Stimulated activated CD8-positive, alpha-beta memory T cell treated with anti-CD3 and anti-CD28 coated beads, Interleukin-12 subunit alpha, Interleukin-12 subunit beta, amount 100 ng/mL, for 4 hours (primary cell): Measurements from ENCODE around the gene RIMS1.
"Not testable (repeated sequence)": the region's sequence is repeated elsewhere in the genome, so short reads cannot be mapped to it uniquely, and the experiment has no call there.

Source experiments
- DNase-seq: peaks from one replicate; pipeline ENCODE4 v3.0.0-alpha.2; 2020; ENCODE audit warnings: low read depth

The RIMS1 gene

DNA sequence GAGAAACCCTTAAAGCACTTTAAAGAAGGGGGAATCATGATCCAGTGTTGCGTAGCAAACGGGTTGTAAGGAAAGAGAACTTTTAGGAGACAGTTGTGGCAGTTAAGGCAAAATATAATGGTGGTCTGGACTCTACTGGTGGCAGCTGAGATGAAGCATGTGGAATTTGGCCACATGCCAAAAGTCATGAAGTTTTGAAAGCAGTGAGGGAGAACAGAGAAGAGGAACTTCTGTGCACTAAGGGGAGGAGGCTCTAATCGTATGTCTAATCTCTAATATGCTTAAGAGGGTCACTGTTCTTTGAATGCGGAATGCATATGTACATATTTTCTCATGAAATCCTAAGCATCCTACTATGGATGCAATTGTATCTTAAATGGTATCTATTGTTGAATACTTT is 91.5 kb downstream of the RIMS1 start:
- DNase-seq: no peak

DNA sequence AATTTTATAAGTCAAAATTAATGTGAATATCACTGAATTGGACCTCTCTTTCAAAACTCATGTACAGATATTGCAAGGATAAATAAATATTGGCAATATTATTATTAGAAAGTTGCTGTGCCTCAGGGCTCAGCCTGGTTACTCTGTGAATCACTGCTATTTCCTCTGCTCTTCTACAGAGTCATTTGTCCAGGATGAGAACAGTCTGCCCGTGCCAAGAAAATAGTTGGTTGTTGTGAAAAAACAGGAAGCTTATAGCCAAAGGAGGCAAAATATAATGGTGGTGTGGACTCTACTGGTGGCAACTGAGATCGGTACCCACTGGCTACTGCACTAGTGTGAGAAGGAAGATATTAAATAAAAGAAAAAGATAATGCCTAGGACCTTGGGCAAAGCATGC is 93.6 kb downstream of the RIMS1 start:
- no peak for DNase-seq

DNA sequence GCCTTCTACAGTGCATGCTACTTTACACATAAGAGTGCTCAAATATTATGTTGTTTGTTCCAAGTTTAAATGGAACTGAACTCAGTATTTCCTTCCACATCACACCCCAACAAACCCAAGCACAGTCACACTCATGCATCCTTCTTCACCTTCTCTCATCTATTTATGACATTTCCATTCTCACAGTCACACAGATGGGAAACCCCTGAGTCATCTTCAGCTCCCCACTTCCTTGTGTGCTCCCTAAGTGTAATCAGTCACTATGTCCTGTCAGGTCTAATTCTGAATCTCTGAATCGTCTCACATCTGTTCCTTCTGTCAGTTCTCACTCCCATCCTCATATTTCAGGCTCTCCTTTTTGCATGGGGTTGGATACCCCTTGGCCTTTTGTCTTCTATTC is 96.0 kb downstream of the RIMS1 start:
- no peak for DNase-seq

DNA sequence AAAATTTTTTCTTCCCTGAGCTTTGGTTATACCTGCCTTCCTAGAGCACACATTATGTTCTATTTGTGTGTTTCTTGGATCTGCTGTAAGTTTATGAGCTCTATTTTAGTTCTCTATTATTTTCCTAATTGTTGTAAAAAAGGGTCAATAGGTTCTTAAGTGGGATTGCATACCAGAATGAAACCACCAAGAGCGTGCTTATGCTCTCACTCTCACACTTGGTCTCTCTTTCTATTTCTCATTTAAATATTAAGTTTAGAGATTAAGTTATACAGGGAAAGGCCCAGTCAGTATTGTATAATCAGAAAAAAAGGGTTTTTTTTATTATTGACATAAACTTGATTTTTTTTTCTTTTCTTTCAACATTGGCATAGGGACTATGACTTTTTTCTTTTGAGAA is 96.8 kb downstream of the RIMS1 start:
- DNase-seq: no peak

DNA sequence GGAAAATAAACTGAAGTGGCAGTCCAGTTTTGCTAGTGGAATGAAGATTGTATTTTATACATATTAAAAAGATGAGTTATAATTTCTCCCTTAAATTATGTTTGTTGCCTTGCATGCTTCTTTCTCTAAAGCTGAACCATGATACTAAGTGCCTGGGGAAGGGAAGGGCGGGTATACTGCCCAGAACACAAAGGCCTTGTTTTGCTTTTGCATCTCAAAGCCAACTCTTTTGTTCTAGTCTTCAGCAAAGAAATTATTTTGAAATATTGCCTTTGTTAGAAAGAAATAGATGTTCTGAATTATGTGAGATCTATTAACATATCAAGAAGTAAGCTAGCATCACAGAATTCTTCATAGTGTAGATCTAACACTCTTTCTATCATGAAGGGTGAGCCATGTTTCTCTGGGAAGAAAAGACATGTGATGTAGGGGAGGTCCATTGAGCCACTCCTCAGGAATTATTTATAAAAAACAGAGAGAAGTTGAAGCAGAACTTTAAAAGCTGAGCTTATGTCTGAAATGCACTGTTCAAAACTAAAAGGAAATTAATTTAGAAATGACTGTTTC is 108.4 kb downstream of the RIMS1 start:
- DNase-seq: no peak

DNA sequence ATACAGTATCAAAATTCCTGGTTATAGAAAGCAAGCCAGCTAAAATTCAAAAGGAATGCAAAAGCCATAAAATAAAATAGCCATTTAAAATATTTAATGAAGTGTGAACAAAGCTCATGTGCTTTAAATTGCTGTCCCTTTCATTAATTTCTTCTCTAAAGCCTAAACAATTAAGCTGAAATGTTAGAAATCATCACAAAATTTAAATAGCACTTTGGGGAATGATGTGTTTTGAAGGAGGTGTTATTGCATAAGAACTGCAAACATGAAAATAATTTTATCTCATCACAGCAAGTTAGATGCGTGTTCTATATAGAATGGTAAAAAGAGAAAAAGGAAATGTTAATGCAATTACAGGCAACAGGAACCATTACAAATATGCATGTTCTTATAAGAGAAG is 111.0 kb downstream of the RIMS1 start:
- DNase-seq: no peak

DNA sequence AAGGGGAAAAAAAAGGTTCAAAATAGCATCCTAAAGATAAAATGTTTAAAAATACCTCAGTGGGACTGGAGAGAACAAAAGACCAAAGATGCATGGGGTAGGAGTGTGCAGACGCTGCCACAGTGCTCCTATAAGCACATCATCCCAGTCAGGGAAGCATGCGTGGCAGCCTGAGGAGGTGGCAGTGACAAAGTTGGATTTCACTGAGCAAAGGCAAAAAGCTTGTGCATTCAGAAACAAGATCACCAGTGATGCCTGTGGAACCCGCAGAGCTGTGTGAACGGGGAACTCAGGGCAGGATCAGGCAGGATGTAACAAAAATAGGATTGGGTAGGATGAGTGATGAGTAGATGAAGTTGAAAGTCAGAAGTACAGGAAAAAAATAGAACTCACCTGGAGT is 116.1 kb downstream of the RIMS1 start:
- DNase-seq: no peak

DNA sequence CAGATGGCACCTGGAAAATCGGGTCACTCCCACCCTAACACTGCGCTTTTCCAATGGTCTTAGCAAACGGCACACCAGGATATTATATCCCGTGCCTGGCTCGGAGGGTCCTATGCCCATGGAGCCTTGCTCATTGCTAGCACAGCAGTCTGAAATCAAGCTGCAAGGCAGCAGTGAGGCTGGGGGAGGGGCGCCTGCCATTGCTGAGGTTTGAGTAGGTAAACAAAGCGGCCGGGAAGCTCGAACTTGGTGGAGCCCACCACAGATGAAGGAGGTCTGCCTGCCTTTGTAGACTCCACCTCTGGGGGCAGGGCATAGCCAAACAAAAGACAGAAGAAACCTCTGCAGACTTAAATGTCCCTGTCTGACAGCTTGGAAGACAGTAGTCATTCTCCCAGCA is 120.2 kb downstream of the RIMS1 start:
- not testable (repeated sequence) for DNase-seq

DNA sequence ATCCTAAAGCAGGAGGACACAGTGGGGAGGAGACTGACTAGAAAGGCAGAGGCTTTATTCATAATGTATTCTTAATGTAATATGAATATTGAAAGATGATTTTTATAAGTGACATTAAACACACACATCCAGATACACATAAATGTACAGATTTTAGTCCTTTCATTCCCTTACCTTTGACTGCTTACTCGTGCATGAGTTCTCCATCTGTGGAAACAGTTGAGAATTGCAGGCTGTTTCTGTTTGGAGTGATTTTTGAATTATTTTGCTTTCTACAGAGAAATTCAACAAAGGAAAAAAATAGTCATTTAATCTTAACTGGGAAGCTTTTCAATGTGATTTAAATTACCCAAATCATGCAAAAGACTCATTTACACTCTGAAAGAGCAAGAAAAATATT is 136.5 kb downstream of the RIMS1 start:
- no peak for DNase-seq

DNA sequence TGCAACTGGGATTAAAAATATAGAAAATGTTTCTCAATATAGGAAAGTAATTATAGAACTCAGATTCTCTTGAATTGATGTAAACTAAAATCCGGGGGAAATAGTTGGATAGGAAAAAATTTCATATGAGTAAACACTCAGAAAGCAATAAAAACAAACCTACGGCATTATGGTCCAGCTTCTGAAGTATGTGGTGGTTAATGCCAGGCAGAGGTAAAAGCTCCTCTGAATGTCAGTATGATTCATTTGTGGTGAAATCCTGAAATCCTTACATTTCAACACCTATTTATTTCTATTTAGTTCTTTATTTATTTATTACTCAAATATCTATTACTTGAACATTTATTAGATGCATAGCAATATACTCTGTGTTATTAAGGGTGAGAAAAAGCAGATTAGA is 145.1 kb downstream of the RIMS1 start:
- DNase-seq: no peak

DNA sequence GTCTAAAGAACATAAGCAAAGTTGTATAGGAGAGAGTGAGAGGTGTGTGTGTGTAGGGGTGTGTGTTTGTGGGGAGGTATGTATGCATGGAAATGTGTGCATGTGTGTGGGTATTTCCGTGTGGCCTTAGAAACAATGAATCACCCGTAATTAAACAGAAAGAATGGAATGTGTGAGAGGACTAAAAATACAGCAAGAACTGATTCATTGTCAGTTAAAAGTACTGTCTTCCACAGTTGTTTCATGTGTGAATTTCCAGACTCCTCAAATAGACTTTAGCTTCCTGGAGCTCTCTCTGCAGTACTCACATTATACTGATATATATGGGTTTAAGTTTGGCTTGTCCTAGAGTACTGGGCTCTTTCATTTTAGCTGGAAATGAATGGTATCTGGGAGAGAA is 145.7 kb downstream of the RIMS1 start:
- DNase-seq: no peak

DNA sequence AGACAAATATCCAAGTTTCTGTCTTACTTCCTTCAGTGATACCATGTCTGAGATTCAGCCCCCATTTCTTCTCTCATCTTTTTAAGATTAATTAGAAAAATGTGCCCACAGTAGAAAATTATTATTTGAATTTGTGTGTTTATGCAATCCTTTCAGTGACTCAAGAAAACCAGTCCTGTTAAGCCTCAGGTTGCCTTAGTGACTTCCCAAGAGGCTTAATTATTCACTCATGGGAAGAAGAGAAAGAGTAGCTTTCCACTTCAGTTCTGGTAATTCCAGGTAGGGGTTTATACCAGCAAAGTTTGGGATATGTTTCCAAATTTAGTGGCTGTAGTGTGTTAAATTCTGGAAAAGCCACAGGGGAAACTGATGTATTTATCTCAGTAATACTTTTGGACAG is 149.1 kb downstream of the RIMS1 start:
- DNase-seq: no peak

DNA sequence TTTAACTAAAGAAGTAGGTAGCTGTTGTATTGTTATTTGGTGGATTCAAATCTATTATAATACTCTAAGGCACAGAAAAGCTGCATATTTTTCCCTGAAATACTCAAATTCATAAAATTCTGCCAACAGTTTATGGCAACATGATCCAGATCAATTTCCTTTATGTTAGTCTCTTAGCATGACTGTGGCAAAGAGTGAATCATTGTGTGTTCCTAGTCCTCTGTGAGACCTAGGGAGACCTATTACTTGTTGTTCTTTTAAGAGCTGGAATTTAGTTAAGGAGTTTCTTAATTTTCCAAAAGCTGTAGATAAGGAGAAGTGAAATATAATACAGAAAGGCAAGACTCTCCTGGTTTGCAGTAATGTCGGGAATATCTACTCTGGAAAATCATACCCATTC is 149.6 kb downstream of the RIMS1 start:
- no peak for DNase-seq

DNA sequence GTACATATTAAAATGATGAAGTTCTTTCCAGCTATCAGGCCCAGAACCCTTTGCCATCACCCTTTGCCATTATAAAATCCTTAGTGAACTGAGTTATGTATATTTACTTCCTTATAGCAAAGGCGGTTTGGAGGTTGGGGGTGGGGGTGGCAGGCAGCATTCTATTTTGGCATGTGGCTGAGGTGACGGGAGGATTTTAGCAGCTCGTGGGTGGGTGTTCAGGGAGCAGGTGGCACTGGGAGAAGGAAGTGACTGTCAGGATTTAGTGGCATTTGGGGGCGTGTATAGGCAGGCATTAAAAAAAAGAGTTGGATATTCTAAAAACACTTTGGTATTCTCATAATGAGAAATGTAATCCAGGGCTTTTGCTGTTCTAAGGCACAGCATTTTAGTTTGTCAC is 150.7 kb downstream of the RIMS1 start:
- no peak for DNase-seq

DNA sequence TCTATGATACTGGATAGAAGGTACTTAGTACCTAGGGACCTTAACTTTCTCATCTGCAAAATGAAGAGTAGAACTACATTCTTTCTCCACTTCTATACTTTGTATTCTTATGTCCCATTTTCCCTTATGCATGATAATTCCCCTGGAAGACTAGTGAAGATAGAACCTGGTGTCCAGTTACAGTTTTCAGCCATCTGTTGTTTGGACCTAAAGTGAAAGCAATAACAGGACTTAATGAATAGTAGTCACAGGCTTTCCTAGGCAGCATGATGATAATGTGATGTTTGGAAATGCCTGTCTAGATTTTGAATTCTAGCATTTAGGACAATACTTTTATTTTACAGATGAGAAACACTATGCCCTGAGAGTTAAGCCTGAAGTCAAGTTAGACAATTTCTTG is 153.8 kb downstream of the RIMS1 start:
- DNase-seq: no peak

DNA sequence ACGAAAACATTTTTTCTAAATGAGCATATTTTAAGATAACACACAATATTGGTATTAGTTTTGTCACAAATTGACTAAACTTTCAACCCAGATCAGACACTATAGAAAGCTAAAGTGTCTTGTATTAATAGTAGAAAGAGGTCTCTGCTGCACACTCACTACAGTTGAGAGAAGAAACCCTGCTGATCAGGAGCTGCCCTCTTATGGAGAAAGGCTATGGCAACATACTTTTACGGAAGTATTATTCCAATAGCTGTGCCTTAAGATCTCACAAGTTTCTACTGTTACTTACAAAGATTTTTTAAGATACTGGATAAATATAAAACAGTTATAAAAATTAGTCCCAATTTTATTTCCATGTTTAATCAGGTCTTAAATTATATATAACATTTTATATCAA is 155.7 kb downstream of the RIMS1 start:
- DNase-seq: no peak

DNA sequence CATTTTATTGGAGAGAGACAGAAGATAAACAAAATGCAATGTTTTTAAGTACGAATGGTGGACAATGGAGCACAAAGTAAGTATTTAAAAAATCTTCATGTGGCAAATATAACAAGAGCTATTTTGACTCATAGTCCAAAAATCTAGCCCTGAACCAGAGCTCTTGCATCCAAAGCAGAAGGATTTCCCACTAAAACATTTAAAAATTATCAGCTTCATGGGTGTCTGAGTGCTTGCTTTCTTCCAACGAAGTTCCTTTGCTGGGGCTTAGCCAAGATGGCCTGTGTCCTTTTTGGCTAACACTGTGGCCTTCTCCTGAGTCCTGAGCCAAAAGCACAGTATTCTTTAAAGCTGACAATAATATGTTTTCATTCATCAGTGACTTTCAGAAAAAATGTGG is 161.7 kb downstream of the RIMS1 start:
- DNase-seq: no peak

DNA sequence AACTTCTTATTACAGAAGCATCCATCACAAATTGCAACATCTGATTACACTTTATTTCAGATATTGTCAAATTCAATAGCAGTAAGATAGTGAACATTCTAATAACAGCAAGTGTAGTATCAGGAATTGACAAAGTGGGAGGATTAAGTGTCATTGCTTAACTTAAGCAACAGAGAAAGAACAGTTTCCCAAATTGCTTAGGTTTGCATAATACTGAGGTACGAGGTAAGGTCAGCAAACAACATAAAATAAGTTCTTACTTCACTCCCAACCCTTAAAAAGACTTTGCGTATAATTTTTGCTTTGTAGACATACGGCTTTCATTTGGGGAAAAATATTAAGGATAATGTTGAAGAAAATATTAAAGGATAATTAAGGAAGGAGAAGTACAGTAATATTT is 163.0 kb downstream of the RIMS1 start:
- DNase-seq: no peak

DNA sequence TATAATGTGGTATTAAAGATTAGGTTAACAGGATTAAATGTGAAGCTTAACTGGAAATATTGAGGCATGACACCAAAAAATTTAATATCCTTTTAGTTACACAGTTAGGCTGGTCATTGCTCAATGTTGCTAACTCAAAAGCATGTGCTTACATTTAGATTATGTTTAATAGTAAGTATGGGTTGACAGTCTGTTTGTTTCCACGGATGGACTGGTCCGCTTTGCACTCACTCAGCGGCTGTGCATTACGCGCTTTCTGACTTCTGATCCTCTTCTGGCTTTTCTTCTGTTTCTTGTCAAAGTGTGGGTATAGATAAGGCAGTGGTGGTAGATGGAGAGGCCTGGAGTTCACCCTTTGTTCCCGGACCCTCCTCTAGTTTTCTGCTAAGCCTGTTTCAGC is 174.9 kb downstream of the RIMS1 start:
- DNase-seq: no peak

DNA sequence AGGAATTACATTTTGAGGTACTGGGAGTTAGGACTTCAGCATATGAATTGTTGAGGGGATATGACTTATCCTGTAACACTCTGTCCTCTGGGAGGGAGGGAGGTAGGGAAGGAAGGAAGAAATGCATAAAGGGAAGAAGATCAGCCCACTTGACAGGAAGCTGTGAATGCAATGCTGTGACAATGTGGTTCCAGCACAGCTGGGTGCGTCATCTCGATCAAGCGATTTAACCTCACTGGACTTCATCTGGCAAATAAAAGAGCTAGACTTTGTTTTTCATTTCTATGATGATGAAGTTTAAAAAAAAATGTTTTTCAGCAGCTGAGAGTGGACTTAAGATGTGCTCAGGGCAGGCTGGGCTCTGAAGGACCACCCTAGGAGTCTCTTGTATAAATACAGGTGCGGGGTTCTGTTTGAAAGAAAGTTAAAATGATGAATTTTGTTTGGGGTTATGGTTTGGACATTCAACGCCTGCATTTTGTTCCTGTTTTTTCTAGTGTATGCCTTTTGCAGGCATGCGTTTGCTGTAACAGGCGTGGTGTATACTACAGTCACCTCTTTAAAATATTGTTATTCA is 178.1 kb downstream of the RIMS1 start:
- DNase-seq: no peak

DNA sequence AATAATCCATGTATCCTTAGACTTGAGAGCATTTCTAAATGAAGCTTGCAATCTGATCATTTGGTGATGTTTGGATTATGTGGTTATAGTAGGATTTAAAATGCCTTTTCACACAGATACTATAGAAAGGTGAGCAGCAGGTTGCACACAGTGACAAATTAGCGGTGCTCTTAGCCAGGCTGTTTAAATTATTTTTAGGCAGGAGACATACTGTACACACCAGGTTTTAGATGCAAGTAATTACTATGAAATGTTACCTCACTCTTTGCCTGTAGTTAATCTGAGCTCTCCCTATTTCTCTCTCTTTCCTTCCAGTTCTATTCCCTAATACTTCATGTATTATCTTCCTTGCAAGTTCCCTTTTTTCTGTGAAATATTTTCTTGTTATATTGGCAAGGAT is 191.7 kb downstream of the RIMS1 start:
- DNase-seq: no peak

DNA sequence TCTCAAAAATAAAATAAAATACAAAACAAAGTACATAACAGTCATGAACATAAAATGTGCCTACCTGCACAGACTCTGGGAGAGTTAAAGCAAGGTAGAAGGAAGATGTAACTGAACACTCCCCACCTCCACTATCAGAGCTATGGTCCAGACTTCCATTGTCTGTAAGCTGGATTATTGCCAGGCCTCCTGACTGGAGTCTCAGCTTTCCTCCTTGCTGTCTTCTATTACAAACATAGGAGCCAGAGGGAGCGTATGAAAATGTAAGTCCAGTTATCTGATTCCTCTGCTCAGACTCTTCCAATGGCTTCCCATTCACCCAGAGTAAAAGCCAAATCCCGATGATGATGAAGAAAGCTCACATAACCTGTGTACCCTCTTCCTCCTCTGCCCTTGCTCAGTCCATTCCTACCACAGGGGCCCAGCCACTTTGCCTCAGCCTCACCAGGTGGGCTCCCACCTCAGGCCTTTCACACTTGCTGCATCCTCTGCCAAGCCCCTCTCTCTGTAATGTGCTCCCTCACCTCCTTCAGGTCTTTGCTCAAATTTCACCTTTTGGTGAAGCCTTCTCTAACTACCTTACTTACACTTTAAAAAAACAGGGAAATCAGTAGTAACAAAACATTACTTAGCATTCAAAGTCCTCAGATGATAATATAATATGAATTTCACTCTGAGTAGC is 194.1 kb downstream of the RIMS1 start:
- no peak for DNase-seq

DNA sequence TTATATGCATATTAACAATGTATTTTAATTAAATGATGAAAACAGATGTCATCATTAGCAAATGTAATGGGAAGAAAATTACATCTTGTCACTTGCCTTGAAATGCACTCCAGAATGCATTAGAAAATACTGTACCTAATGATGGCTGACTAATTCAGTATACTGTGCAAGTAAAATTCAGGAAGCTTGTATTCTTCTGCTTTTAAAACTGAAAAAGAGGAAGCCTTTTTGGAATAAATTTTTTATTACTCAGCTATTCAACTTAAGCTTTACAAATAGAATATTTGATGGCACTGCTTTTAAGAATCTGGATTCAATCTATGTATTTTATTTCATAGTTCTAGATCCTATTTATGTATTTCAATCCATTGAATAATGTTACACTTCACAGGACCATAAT is 195.5 kb downstream of the RIMS1 start:
- DNase-seq: no peak

DNA sequence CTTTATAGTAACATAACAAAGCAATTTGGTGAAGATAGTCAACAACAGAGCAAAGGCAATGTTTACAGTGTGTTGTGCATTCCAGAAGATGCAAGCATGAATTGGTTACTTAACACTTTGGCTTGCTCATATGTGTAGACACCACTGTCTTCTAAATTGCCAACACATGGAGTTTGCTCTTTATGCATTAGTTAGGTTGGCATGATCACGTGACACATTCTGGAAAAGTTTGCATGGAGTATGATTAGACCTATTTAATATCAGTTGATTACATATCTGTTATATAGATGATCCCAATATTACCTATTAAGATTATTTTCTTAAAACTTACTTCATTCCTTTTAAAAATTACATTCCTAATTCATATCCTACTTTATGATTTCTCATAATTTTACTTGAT is 197.6 kb downstream of the RIMS1 start:
- DNase-seq: no peak
